Stimulated activated CD8-positive, alpha-beta memory T cell treated with anti-CD3 and anti-CD28 coated beads, Interleukin-15, amount 100 ng/mL, for 48 hours (primary cell): ENCODE data around the gene TCF19.
"Not testable (repeated sequence)": the region's sequence is repeated elsewhere in the genome, so short reads cannot be mapped to it uniquely, and the experiment has no call there.

Experiments
- DNase-seq, 2 donors: peaks; one replicate each; pipeline ENCODE4 v3.0.0-alpha.2; 2020; ENCODE audit warnings: low read depth in 2 of 2

Gene TCF19

DNA sequence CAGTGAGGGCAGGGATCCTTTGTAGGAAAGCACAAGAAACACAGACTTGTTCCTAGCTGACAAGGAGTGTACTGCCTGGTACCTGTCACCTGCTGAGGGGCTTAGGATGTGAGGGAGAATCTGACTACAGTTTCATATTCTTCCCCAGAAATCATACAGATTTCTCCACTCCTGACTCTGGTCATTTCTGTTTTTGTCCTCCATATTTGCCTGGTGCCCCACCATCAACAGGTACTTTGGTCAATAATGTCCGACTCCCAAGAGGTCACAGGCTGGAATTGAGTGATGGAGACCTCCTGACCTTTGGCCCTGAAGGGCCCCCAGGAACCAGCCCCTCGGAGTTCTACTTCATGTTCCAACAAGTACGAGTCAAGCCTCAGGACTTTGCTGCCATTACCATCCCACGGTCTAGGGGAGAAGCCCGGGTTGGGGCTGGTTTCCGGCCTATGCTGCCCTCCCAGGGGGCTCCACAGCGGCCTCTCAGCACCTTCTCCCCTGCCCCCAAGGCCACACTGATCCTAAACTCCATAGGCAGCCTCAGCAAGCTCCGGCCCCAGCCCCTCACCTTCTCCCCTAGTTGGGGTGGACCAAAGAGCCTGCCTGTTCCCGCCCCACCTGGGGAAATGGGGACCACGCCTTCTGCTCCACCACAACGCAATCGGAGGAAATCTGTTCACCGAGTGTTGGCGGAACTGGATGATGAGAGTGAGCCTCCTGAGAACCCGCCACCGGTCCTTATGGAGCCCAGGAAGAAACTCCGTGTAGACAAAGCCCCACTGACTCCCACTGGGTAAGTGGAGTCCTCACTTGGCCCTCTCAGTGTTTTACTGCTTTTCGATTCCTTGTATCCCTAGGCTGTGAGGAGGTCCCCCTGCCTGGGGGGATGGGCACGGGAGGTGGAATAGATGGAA is 3.1 kb downstream of the TCF19 start:
- DNase-seq: no peak

DNA sequence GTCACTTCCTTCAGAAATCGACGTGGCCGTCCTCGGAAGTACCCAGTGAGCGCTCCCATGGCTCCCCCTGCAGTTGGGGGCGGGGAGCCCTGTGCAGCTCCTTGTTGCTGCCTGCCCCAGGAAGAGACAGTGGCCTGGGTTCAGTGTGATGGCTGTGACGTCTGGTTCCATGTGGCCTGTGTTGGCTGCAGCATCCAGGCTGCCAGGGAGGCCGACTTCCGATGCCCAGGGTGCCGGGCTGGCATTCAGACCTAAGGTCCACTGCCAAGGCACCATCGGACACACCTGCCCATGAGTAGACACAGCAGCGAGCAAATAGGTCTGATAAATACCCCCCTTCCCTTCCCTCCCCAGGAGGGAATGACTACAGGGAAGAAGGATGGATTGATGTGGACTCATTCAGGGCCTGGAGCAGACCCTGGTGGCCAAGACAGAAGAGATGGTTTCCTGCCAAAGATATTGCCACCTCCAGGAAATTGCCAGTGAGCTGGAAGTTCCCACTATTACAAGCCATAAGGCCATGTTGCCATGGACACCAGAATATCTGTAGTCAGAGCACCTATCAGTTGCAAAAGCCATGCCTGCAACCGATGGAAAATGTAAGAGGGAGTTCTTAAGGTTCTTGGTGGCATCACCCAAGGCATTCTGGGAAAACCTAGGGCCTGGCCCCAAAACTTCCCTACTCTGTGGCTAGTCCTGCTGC is 4.2 kb downstream of the TCF19 start:
- no peak for DNase-seq

DNA sequence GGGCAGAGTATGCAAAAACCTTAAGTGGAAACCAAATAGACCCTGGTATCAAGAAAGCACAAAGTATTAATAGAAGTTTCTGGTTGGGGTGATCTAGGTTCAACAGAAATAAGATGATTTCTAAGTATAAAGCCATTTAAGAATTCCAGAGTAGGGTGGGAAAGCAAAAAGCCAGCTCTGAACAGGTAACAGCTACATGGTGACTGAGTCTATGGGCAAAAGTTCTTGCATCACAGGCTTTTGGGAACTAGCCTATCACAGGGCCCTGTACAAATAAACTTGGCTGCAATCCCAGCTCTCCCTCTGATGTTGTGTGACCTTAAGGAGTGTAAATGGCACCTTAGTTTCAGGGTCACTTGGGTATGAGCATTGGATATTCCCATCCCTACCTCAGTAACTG is 5.5 kb downstream of the TCF19 start:
- DNase-seq: no peak

DNA sequence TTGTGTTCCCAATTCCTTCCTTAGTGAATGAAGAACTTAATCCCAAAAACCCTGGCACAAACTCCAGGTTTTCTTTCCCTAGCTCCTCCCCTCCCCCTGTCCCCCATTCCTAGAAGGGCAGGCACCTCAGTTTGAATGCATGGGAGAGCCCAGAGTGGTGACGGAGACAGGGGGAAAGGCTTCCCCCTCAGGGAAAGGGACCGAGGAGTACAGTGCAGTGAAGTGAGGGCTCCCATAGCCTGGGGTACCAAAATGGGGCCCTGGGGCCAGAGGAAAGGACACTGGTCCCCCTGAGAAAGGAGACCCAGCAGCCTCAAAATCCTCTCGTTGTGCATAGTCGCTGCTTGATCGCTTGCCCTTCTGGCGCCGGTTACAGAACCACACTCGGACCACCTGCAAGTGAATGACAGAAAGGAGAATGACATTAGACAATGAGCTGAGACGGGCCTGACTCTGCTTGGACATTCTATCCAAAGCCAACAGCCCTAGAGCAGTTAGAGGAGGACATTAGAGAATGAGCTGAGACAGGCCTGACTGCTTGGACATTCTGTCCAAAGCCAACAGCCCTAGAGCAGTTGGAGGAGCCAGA is 6.2 kb downstream of the TCF19 start:
- not testable (repeated sequence) for DNase-seq

DNA sequence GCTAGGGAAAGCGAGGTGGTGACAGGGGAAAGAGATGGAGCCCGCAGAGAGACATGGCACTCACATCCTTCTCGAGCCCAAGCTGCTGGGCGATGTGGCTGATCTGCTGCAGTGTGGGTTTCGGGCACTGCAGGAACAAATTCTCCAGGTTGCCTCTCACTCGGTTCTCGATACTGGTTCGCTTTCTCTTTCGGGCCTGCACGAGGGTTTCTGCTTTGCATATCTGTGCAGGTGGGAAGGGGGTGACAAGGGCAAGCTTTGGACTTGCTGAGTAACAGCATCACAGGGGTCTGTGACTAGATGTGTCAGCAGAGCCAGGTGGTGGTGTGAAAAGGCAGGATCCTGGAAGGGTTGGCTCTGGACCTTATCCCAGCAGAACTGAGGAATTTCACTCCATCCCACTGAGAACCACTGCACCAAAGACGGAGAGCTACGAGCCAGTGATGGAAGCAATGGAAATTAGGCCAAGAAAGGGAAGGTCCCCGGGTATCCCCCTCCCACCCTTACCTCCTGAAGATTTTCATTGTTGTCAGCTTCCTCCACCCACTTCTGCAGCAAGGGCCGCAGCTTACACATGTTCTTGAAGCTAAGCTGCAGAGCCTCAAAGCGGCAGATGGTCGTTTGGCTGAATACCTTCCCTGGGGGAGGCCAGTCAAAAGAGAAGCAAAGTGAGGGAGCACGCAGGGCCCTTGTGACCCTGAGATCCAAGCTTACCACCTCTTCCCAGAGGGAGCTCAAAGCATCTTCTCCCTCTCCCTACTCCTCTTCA is 6.9 kb downstream of the TCF19 start:
- not testable (repeated sequence) for DNase-seq

DNA sequence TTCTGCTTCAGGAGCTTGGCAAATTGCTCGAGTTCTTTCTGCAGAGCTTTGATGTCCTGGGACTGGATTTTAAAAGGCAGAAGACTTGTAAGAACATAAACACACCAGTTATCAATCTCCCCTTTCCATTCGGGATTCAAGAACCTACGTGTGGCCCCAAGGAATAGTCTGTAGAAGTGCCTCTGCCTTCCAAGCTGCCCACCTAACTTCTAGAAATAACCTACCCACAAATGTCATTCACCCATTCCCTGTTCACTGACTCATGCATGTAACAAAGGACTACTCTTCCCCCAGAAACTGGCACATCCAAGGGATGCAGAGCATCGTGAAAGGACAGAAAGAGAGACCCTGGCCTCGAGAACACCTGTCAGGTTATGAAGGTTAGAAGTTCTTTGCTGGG is 7.6 kb downstream of the TCF19 start:
- DNase-seq: no peak

DNA sequence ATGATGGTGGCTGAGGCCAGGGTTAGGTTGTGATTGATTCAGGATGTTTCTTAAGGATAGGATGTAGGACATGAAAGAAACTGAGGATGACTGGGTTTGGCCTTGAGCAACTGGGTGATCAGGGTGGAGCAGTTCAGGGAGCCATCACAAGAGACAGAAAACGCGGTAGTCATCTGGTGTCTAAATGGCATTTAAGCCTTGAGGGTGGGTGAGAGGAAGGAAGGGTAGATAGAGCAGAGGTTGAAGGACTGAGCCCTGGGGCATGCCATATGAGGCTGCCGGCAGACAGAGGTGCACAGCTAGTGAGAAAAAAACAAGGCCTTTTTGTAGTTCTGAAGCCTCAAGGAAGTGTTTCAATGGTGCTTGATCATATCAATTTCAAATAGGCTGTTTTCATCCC is 10.2 kb downstream of the TCF19 start:
- no peak for DNase-seq

DNA sequence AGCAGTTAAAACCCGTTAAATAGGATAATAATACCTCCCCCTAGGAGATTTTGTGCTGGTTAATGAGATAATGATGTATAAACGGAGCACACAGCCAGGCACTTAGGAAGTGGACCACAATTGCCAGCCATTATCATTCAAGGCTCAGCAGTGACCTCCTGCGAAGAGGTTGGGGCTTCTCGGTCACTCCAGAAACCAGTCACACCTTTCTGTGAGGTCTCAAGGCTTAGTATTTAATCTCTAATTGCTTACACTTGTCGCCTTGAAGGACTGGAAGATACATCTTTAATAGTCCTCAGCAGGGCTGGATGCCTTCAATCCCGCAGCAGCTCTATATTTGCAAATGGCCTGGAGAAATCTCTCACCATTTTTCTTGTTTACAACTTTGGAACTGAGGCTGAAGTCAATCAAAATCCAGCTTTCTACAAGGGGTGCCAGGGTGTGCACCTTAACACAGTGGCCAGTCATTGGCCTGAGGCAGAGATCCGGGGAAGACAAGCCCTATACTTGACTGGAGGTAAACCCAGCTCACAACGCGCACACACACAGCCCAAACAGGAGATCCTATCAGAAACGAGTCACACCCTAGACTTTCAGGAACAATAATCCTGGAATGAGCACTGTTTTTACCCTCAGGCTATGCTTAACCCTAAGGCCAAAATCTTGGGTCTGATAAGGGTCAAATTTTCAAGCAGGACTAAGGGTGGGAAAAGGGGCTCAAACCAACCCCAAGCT is 10.9 kb downstream of the TCF19 start:
- DNase-seq: no peak

DNA sequence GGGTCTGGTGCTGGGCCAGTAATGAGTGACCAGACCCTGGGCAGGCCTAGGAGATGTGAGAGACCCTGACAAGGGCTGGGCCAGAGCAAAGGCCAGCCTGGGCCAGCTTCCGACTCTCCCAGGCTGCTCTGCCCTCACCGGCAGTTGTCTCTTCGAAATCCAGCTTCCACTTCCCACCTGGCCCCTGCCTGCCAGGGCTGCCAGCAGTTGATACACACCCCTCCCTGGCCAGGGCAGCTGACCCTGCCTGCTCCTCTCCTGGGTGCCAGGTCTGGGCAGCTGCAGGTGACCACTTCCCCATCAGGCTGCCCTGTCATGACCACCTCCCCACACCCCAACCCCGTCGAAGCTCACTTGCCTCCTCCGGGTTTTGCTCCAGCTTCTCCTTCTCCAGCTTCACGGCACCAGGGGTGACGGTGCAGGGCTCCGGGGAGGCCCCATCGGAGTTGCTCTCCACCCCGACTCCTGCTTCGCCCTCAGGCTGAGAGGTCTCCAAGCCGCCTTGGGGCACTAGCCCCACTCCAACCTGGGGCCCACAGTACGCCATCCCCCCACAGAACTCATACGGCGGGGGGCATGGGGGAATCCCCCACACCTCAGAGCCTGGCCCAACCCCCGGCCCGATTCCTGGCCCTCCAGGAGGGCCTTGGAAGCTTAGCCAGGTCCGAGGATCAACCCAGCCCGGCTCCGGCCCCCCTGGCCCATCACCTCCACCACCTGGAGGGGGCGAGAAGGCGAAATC is 11.6 kb downstream of the TCF19 start:
- not testable (repeated sequence) for DNase-seq

DNA sequence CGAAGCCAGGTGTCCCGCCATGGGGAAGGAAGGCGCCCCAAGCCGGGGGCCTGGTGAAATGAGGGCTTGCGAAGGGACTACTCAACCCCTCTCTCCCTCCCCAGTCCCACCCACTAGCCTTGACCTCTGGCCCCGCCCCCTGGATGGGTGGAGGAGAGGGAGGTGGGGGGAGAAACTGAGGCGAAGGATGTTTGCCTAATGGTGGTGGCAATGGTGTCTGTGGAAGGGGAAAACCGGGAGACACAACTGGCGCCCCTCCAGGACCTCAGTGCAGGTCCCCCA is 12.2 kb downstream of the TCF19 start, which contains the start of gene POU5F1:
Gene POU5F1, minus strand, starts transcription at position 83 of the 282 bp plus-strand sequence. Its CDS starts 62 bp downstream, at position 21.
- no peak for DNase-seq

DNA sequence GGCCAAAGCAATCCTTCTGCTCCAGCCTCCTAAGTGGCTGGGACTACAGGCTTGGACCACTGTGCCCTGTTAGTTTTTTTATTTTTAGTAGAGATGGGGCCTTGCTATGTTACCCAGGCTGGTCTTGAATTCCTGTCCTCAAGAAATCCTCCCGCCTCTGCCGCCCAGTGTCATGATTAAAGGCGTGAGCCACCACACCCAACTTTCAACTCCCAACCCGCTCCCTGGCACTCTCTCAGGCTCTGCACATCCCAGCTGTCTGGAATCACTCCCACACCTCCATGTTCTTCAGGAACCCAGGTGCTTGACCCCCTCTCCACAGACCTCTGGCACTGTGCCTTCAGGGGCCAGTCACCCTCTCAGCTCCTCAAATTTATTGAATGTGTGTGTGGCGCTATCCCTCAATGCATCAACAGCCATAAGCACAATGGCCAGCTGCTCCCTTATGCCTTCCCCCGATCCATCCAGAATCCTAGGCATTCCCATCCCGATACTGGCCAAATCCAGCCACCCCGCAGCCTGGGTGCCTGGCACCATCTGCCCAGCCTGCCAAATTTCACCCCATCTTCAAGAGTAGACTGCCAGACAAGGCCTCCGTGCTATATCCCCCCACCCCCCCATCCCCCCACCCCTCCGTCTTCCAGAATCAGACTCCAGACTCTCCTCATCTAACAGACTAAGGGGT is 12.7 kb downstream of the TCF19 start:
- no peak for DNase-seq

DNA sequence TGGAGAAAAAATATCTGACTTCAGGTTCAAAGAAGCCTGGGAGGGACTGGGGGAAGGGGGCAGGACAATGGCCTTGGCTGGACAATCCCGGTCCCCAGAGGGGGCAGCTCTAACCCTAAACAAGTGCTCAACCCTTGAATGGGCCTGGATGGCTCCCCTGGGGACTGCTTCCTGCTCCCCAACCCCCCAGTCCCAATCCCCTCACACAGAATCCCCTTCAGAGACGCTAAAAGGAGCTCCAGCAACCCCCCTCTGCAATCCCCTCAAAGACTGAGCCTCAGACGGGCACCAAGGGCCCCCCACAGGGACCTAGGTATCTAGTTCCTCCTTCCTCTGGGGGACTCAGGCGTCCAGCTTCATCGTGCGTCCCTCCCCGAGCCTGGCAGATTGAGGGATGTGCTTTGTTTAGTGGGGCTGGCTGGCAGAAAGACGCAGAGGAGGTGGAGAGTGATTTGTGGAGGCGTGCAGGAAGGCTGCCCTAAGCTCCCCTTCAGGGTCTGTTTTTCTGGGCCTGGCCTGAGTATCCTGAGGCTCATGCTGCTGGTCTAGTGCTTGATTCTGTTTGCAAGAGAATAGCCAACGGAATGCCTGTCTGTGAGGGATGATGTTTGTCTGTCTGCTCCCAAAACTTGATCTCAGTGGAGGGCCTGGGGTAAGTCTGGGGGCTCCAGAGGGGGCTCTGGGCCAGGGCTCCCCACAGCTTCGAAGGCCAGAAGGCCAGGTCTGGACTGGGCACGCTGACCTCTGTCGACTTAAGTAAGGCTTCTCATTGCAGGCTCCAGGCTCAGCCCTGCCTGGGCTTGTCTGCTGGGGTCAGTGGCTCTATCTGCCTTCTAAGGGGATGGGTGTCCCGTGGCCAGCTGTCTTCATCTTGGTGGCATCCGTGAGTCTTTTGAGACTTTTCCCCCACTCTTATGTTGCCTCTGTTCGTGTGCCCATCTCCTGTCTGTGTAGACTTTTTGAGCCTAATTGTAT is 13.8 kb downstream of the TCF19 start:
- no peak for DNase-seq

DNA sequence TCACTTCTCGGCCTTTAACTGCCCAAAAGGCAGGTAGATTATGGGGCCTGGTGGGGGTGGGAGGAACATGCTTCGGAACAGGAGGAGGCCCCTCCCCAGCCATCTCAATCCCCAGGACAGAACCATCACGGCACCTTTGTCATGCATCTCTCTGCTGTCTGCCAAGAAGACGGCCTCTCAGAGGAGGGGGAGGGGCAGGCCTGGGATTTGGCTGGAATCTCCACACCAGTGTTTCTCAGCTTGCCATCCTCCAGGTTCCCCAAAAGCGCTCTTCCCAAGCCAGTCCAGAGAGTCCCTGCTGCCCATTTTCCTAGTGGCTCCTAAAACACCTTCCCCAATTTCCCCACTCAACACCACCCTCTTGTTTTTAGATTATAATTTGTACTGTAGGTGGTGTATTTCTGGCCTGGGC is 14.6 kb downstream of the TCF19 start:
- DNase-seq: no peak

DNA sequence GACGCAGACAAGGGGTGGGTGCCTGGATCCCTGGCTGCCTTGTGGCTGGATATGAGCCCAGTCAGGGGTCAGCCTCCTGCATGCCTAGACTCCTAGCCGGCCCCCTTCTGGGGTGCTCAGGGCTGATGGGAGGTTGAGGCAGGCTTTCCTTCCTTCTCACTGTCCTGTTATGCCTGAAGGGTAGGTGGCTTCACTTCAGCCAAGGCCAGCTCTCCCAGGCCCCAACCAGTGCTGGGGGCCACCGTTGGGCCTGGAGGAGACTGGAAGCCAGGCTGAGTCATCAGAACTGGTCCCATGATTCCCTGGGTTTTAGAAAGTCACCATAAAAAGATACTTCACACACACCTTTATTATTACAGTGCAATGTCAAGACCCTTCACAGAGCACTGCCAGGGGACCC is 15.0 kb downstream of the TCF19 start:
- no peak for DNase-seq

DNA sequence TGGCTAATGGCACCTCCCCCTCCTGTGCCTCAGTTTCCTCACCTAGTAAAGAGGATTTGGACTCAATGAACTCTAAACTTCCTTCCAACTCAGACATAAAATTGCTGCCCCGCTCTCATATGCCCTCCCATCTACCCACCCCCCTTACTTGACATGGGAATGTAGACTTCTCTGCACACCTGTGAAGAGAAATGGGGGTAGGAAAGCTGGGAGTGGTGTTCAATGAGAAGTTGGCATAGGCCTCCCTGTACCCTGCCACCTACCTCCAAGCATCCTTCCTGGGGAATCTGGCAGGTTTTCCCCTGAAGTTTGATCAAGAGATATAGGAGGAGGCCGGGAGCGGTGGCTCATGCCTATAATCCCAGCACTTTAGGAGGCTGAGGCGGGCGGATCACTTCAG is 16.0 kb downstream of the TCF19 start:
- no peak for DNase-seq

DNA sequence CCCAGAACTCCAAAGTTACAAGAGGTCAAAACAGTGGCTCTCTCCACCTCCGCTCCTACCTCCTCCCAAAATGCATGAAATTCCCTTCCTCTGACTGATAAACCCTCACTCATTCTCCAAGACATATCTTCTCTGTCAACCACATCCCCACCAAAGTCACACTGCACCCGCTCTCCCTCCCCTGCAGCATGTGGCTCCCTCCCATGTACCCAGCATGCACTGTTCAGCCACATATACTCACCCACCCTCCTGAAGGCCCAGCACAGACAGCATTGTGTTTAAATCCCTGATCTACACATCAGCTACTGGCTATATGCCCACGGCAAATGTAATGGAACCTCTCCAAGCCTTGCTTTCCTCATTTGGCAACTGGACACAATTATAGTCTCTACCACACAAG is 17.6 kb downstream of the TCF19 start:
- no peak for DNase-seq

DNA sequence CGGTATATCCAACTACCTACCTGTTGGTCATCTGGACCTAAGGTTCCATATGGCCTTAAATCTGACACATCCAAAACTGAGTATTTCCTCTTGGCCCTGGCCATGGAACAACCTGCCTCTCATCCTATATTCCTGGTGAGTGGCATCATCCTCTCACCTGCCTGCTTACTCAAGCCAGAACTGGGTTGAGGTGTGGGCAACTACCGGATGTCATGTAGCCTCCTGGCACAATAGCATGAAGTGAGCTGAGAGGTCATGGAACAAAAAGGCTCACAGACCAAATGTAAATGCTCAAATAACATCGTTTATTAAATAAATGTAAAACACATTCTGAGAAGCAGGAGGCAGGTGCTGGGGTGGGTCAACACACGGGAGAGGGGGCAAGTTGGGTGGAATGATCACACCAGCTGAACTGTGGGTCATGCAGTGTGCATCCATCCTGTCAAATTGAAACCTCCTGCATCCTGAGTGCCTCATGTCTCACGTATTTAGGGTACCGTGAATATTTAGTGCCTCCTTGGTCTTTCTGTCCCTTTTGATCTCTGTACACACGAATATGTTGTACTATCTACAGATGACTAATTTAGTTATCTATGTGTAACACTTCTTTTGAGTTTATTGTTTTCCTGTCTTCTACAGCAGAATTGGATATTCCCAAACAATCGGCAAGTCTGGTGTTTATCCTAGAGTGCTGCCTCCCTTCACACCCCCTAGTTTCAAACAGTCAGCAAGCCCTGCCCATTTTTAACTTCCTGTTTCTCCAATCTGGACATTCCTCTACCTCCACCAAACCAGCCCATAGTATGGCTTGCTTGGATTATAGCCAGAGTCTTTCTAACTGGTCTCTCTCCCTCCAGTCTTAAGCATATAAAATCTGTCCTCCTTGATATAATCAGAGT is 20.0 kb downstream of the TCF19 start:
- no peak for DNase-seq

DNA sequence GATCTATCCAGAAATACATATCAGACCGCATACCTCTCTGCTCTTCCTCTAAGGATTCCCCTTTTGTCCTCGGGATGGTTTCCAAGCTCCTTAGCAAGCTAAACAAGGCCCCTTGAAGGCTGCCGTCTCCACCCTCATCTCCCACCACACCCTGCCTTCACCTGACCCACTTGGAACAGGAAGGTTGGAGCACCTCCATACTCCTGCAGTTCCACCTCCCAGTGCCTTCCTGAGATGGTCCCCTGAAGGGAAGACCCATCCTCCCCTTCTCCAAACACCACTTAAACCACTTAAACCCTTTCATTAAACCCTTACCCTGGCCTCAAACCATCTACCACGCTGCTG is 20.6 kb downstream of the TCF19 start:
- no peak for DNase-seq
